Activated T-cell treated with anti-CD3 and anti-CD28 coated beads, Interleukin-2, amount 50 U/mL, for 1 hour (primary cell): Measurements from ENCODE around the gene GGTA1.
"Not testable (repeated sequence)": the region's sequence is repeated elsewhere in the genome, so short reads cannot be mapped to it uniquely, and the experiment has no call there.

ENCODE experiments used
- DNase-seq: peaks from one replicate; pipeline ENCODE4 v3.0.0-alpha.2; 2020

Gene GGTA1

GRCh38 chr9:121455527-121456239 lies 44.0 kb downstream of the GGTA1 start:
- no peak for DNase-seq

GRCh38 chr9:121454972-121455371 lies 44.7 kb downstream of the GGTA1 start:
- no peak for DNase-seq

- DNase-seq, result no peak
Measured at GRCh38 chr9:121453232-121453892, 46.3 kb downstream of the GGTA1 start.

GRCh38 chr9:121452085-121452484 lies 47.6 kb downstream of the GGTA1 start:
- no peak for DNase-seq

- DNase-seq, result no peak
Measured at GRCh38 chr9:121451586-121451985, 48.1 kb downstream of the GGTA1 start.

GRCh38 chr9:121450241-121450640 lies 49.4 kb downstream of the GGTA1 start:
- no peak for DNase-seq

GRCh38 chr9:121449786-121450185 lies 49.9 kb downstream of the GGTA1 start:
- no peak for DNase-seq

GRCh38 chr9:121447321-121447834 lies 52.3 kb downstream of the GGTA1 start:
- DNase-seq, result no peak

GRCh38 chr9:121445986-121446385 lies 53.7 kb downstream of the GGTA1 start:
- no peak for DNase-seq

GRCh38 chr9:121443981-121444380 lies 55.7 kb downstream of the GGTA1 start:
- DNase-seq, result no peak

GRCh38 chr9:121441165-121441564 lies 58.5 kb downstream of the GGTA1 start:
- no peak for DNase-seq

- DNase-seq, result no peak
Measured at GRCh38 chr9:121439711-121440664, 59.7 kb downstream of the GGTA1 start.

GRCh38 chr9:121439016-121439415 lies 60.6 kb downstream of the GGTA1 start:
- no peak for DNase-seq

GRCh38 chr9:121437891-121438290 lies 61.8 kb downstream of the GGTA1 start:
- DNase-seq, result no peak

GRCh38 chr9:121437046-121437445 lies 62.6 kb downstream of the GGTA1 start:
- DNase-seq, result not testable (repeated sequence)

GRCh38 chr9:121434969-121435368 lies 64.7 kb downstream of the GGTA1 start:
- DNase-seq, result no peak

GRCh38 chr9:121427899-121428298 lies 71.7 kb downstream of the GGTA1 start:
- DNase-seq, result no peak

- no peak for DNase-seq
Measured at GRCh38 chr9:121424024-121424432, 75.6 kb downstream of the GGTA1 start.

GRCh38 chr9:121411993-121412392 lies 87.7 kb downstream of the GGTA1 start:
- DNase-seq, result no peak

- DNase-seq, result no peak
Measured at GRCh38 chr9:121405899-121406298, 93.7 kb downstream of the GGTA1 start.
